H1 (cell line): ENCODE results near the gene C1orf87. TPM values are rescaled to one million over a fixed set of nuclear protein-coding genes. Genes with fewer than 3 reads are reported as not detected.

Experiments
- CTCF ChIA-PET: fragments of 300-600 bp; sonication (Branson Sonifier 250); formaldehyde crosslinking; loops from one replicate; lab custom pipeline; 2021; ENCODE audit not compliant: partially characterized antibody; lab: Charles Lee
- POLR2A ChIA-PET: fragments of 300-600 bp; sonication (Branson Sonifier 250); formaldehyde crosslinking; loops from one replicate; lab custom pipeline; 2021; ENCODE audit warnings: inconsistent platforms; ENCODE audit not compliant: partially characterized antibody; lab: Charles Lee
- DNase-seq, 2 experiments: peaks; one replicate each; pipeline versions ENCODE4 v3.0.0 to v3.0.0-alpha.2; 2010 to 2022; ENCODE audit warnings: low spot score in 2 of 2, low read depth in 1 of 2, mixed read lengths in 1 of 2
- FAIRE-seq: peaks from 2 replicates; lab custom pipeline; 2011; peaks lifted over from hg19 to GRCh38; lab: Jason Lieb, UNC
- H2AFZ ChIP-seq: 2 replicates; pipeline ENCODE4 v1.8.1; 2012; ENCODE audit warnings: low read length, inconsistent platforms
- H2AK5ac ChIP-seq: 2 replicates; pipeline ENCODE4 v1.6.1; 2013; ENCODE audit warnings: low read depth, low read length
- H2BK120ac ChIP-seq: replicated peaks from 2 replicates; pipeline ENCODE3; 2013; ENCODE audit warnings: low read depth, low read length, inconsistent platforms
- H2BK12ac ChIP-seq: 2 replicates; pipeline ENCODE4 v1.6.1; 2013; ENCODE audit warnings: low read depth, low read length
- H2BK15ac ChIP-seq: 2 replicates; pipeline ENCODE4 v1.6.1; 2013; ENCODE audit warnings: low read length
- H2BK20ac ChIP-seq: 2 replicates; pipeline ENCODE4 v1.6.1; 2013; ENCODE audit warnings: low read length
- H2BK5ac ChIP-seq: 2 replicates; pipeline ENCODE4 v1.6.1; 2013; ENCODE audit warnings: low read depth, low read length
- H3K14ac ChIP-seq: 2 replicates; pipeline ENCODE4 v1.6.1; 2013; ENCODE audit warnings: inconsistent platforms; ENCODE audit not compliant: insufficient read length
- H3K18ac ChIP-seq: 2 replicates; pipeline ENCODE4 v1.6.1; 2013; ENCODE audit warnings: low read length; ENCODE audit errors: extremely low read depth
- H3K23ac ChIP-seq: 2 replicates; pipeline ENCODE4 v1.6.1; 2013; ENCODE audit warnings: inconsistent platforms; ENCODE audit not compliant: insufficient read length
- H3K23me2 ChIP-seq: 2 replicates; pipeline ENCODE4 v1.6.1; 2013; ENCODE audit warnings: low read depth, low read length
- H3K27ac ChIP-seq: 2 replicates; pipeline ENCODE4 v1.6.1; 2011; ENCODE audit warnings: low read depth, low read length, inconsistent platforms
- H3K27me3 ChIP-seq, 4 experiments: replicated peaks in 1 of 4; 1 replicate in 1 of 4; 2 replicates in 3 of 4; pipeline versions ENCODE4 v1.6.1 to v1.8.1; 2011 to 2013; ENCODE audit warnings: low read length in 3 of 4, mild to moderate bottlenecking in 3 of 4, inconsistent platforms in 2 of 4, mixed read lengths in 2 of 4, moderate library complexity in 1 of 4; ENCODE audit not compliant: control insufficient read depth in 3 of 4, insufficient read depth in 3 of 4; ENCODE audit errors: extremely low read depth in 1 of 4
- H3K36me3 ChIP-seq, 4 experiments: 2 replicates each; pipeline versions ENCODE4 v1.6.1 to v1.8.1; 2011 to 2013; ENCODE audit warnings: mild to moderate bottlenecking in 4 of 4, low read length in 3 of 4, moderate library complexity in 2 of 4, control low read depth in 1 of 4, inconsistent platforms in 1 of 4; ENCODE audit not compliant: insufficient read depth in 4 of 4, control insufficient read depth in 2 of 4
- H3K4ac ChIP-seq: replicated peaks from 2 replicates; pipeline ENCODE3; 2013; ENCODE audit warnings: low read length, low read depth, mixed read lengths, inconsistent platforms; ENCODE audit not compliant: insufficient read length
- H3K4me1 ChIP-seq, 4 experiments: replicated peaks in 1 of 4; 1 replicate in 1 of 4; 2 replicates in 3 of 4; pipeline versions ENCODE4 v1.6.1 to v1.8.1; 2011 to 2013; ENCODE audit warnings: low read length in 3 of 4, inconsistent platforms in 2 of 4, mixed read lengths in 1 of 4; ENCODE audit not compliant: insufficient read depth in 4 of 4, control insufficient read depth in 3 of 4
- H3K4me2 ChIP-seq, 2 experiments: 2 replicates each; pipeline versions ENCODE4 v1.6.1 to v1.8.1; 2011 to 2013; ENCODE audit warnings: low read depth in 2 of 2, low read length in 2 of 2, control low read depth in 1 of 2, inconsistent platforms in 1 of 2, mild to moderate bottlenecking in 1 of 2; ENCODE audit not compliant: insufficient read depth in 1 of 2
- H3K4me3 ChIP-seq, 4 experiments: fragments of 200-600, 300-600 bp in 1 of 4; sonication (generic), shearing (Covaris generic), sonication (Bioruptor Twin) in 1 of 4; 2 replicates each; pipeline versions ENCODE4 v1.5.1 to v1.8.1; 2011 to 2016; ENCODE audit warnings: low read length in 4 of 4, low read depth in 3 of 4, control low read depth in 2 of 4, inconsistent platforms in 2 of 4, mild to moderate bottlenecking in 2 of 4, mixed read lengths in 1 of 4, moderate library complexity in 1 of 4; ENCODE audit not compliant: insufficient read depth in 2 of 4; ENCODE audit errors: extremely low read depth in 1 of 4
- H3K56ac ChIP-seq: replicated peaks from 2 replicates; pipeline ENCODE3; 2013; ENCODE audit warnings: low read depth, mild to moderate bottlenecking, mixed read lengths, low read length, inconsistent platforms; ENCODE audit not compliant: insufficient read length
- H3K79me1 ChIP-seq: 2 replicates; pipeline ENCODE4 v1.6.1; 2013; ENCODE audit warnings: low read depth, low read length, control low read depth
- H3K79me2 ChIP-seq, 2 experiments: 2 replicates each; pipeline versions ENCODE4 v1.6.1 to v1.8.1; 2012 to 2013; ENCODE audit warnings: low read length in 2 of 2, mild to moderate bottlenecking in 2 of 2, inconsistent platforms in 1 of 2; ENCODE audit not compliant: insufficient read depth in 2 of 2, control insufficient read depth in 1 of 2
- H3K9ac ChIP-seq, 4 experiments: replicated peaks in 1 of 4; 1 replicate in 1 of 4; 2 replicates in 3 of 4; pipeline versions ENCODE4 v1.6.1 to v1.8.1; 2011 to 2013; ENCODE audit warnings: low read depth in 3 of 4, low read length in 3 of 4, control low read depth in 2 of 4, mild to moderate bottlenecking in 2 of 4, moderate library complexity in 2 of 4, inconsistent platforms in 1 of 4; ENCODE audit errors: extremely low read depth in 1 of 4
- H3K9me3 ChIP-seq, 2 experiments: 2 replicates each; pipeline versions ENCODE4 v1.6.1 to v1.8.1; 2012 to 2013; ENCODE audit warnings: mild to moderate bottlenecking in 2 of 2, moderate library complexity in 2 of 2, control low read depth in 1 of 2, inconsistent platforms in 1 of 2, low read depth in 1 of 2, low read length in 1 of 2, mixed read lengths in 1 of 2; ENCODE audit not compliant: insufficient read depth in 2 of 2
- H4K20me1 ChIP-seq, 2 experiments: replicated peaks in 1 of 2; 2 replicates each; pipeline versions ENCODE3 to v1.8.1; 2011 to 2013; ENCODE audit warnings: inconsistent platforms in 2 of 2, low read length in 2 of 2, mild to moderate bottlenecking in 1 of 2; ENCODE audit not compliant: insufficient read depth in 2 of 2, control insufficient read depth in 1 of 2
- H4K5ac ChIP-seq: 2 replicates; pipeline ENCODE4 v1.6.1; 2013; ENCODE audit warnings: low read length, low read depth, mixed read lengths, inconsistent platforms; ENCODE audit not compliant: insufficient read length
- H4K8ac ChIP-seq: 2 replicates; pipeline ENCODE4 v1.8.0; 2013; ENCODE audit warnings: mild to moderate bottlenecking, moderate library complexity, low read length, inconsistent platforms; ENCODE audit not compliant: insufficient read depth; ENCODE audit errors: extremely low read depth
- H4K91ac ChIP-seq: replicated peaks from 2 replicates; pipeline ENCODE3; 2013; ENCODE audit warnings: low read length, mixed read lengths, inconsistent platforms; ENCODE audit not compliant: insufficient read length
- BACH1 ChIP-seq: IDR thresholded peaks from 2 replicates; pipeline ENCODE4 v1.6.1; 2012; ENCODE audit warnings: low read length, improper control_type of control experiment
- JUND ChIP-seq: IDR thresholded peaks from 2 replicates; pipeline ENCODE4 v1.6.1; 2011; ENCODE audit warnings: mild to moderate bottlenecking, improper control_type of control experiment, low read length
- KDM5A ChIP-seq: fragments of 200-600 bp; IDR thresholded peaks from 2 replicates; pipeline ENCODE4 v1.7.1; 2012; ENCODE audit warnings: mild to moderate bottlenecking, low read length, inconsistent platforms, mixed read lengths
- RNF2 ChIP-seq: fragments of 200-900, 300-1000 bp; sonication (generic); IDR thresholded peaks from 2 replicates; pipeline ENCODE4 v1.7.1; 2016; ENCODE audit warnings: borderline replicate concordance, low read depth, mild to moderate bottlenecking, antibody characterized with exemption, low read length; ENCODE audit not compliant: poor library complexity, severe bottlenecking; ENCODE audit errors: missing control alignments
- SIX5 ChIP-seq: IDR thresholded peaks from 2 replicates; pipeline ENCODE4 v1.6.1; 2011; ENCODE audit warnings: mild to moderate bottlenecking, low read depth, low read length
- SP4 ChIP-seq: IDR thresholded peaks from 2 replicates; pipeline ENCODE4 v1.6.1; 2012; ENCODE audit warnings: low read length, inconsistent platforms
- TAF1 ChIP-seq: IDR thresholded peaks from 2 replicates; pipeline ENCODE4 v1.6.1; 2011; ENCODE audit warnings: mild to moderate bottlenecking, low read depth, low read length
- TEAD4 ChIP-seq: IDR thresholded peaks from 2 replicates; pipeline ENCODE4 v1.6.1; 2012; ENCODE audit warnings: low read depth, low read length, inconsistent platforms, mixed read lengths
- polyA plus RNA-seq, 7 experiments: library from polyadenylated mRNA; depleted of rRNA in 3 of 7; stranded (reverse) in 5 of 7; unstranded in 2 of 7; fragments of >200 nt in 5 of 7; fragments of 200-250 nt in 2 of 7; gene quantifications; 1 replicate in 5 of 7; 2 replicates in 1 of 7; 4 replicates in 1 of 7; pipeline versions ENCODE4 v1.2.1 to v1.2.3, GENCODE V29; 2011 to 2013; ENCODE audit warnings: missing spikeins in 2 of 7, mixed read lengths in 2 of 7
- total RNA-seq: library from RNA; stranded (reverse); fragmentation: NEBNext Ultra II Directional; extraction: Animal tissue kit (Norgen Biotek cat#: 25700); gene quantifications from 2 replicates; pipeline ENCODE4 v1.2.1, GENCODE V29; 2021

C1orf87 gene
- total and polyA plus RNA-seq, 2 of the 8 experiments (the other 6 are each of a cell fraction or from before 2014, with no cell fraction given), result 0.41 TPM; not detected in 1

DNA sequence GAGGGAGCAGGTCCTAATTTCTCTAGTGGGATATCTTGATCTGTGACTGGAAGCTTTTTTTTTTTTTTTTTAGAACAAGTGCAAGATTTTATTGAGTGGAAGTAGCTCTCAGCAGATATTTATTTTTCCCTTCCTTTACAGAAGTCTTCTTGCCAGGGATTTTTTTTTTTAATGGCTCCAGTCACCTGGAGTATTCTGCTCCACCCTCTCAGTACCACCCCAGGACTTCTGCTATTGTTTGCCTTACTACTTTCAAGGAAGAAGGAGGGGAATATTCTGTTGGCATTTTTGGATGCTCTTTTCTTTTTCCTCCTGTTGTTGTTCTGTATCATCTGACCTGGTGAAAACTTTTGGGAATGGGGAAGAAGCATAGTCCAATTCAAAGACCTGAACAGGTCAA is 123.9 kb downstream of the C1orf87 start:
- Histone ChIP-seq H3K9ac (no peak overlapping the region), H2BK15ac (no peak overlapping the region), H3K9me3 (no peaks in the 10 kb centered on the region), H3K79me2 (no peaks in the 10 kb centered on the region), H3K23me2 (no peaks in the 10 kb centered on the region; the same call in 1 of the 2 replicates), H4K91ac (no peak overlapping the region), H3K18ac (no peak overlapping the region), H4K5ac (no peak overlapping the region), H3K4me3 (no peak overlapping the region), H2AK5ac (no peak overlapping the region), H3K56ac (no peak overlapping the region), H3K4me1 (no peaks in the 10 kb centered on the region), H3K36me3 (no peaks in the 10 kb centered on the region), H3K27me3 (no peaks in the 10 kb centered on the region), H3K27ac (no peak overlapping the region), H4K8ac (no peak overlapping the region), H2BK12ac (no peak overlapping the region), H3K23ac (no peak overlapping the region), H2AFZ (no peak overlapping the region), H2BK5ac (no peak overlapping the region), H3K4ac (no peak overlapping the region)
- POLR2A ChIA-PET, result interaction anchor here (0.5 kb wide), 1 partner anchor 165 kb away, joined by 3 read pairs; no protein-coding TSS in a partner anchor
- no peak for DNase-seq
- CTCF ChIA-PET, result interaction anchor here (1.0 to 15.9 kb wide), 12 partner anchors 8 to 67 kb away, joined by 3 to 323 read pairs (median 5); no protein-coding TSS in a partner anchor
- TF ChIP-seq SP4 (no peak), TAF1 (no peak), JUND (no peak), SIX5 (no peak), RNF2 (no peak), KDM5A (no peak), TEAD4 (no peak), BACH1 (no peak)
- TF ChIP-seq, all 59 proteins: peak for 0
- H3K14ac ChIP-seq, result no peak overlapping the region
- H2BK20ac ChIP-seq, result no peak overlapping the region
- no peak overlapping the region for H2BK120ac ChIP-seq
- no peak overlapping the region for H3K4me2 ChIP-seq
- H4K20me1 ChIP-seq, result no peaks in the 10 kb centered on the region
- H3K79me1 ChIP-seq, result no peaks in the 10 kb centered on the region
- FAIRE-seq, result no peak
